GM12878 (cell line): Measurements from ENCODE around the gene PADI4. TPM values are rescaled to one million over a fixed set of nuclear protein-coding genes. Genes with fewer than 3 reads are reported as not detected.

Experiments used
- ATAC-seq: fragments of 200-7000 bp; cut with Tn5 transposase; 3 replicates; pipeline ENCODE4 v1.9.1; 2020; ENCODE audit warnings: mild to moderate bottlenecking, moderate library complexity
- BruUV-seq: library from RNA; stranded (reverse); fragments of 400-500 nt; replicated peaks from 2 replicates; lab custom pipeline; 2021; lab: Mats Ljungman, UMichigan
- CTCF ChIA-PET: fragments of 300-600 bp; sonication (Branson Sonifier 250); formaldehyde crosslinking; extraction: SDS; loops from one replicate; lab custom pipeline; 2021; ENCODE audit warnings: inconsistent platforms; lab: Yijun Ruan, JAX
- POLR2A ChIA-PET: fragments of 350-600 bp; formaldehyde crosslinking; extraction: SDS; loops from one replicate; lab custom pipeline; 2021; ENCODE audit warnings: inconsistent platforms; lab: Charles Lee
- RAD21 ChIA-PET: fragments of 300-600 bp; sonication (Branson Sonifier 250); formaldehyde crosslinking; loops from one replicate; lab custom pipeline; 2023; ENCODE audit warnings: antibody characterized with exemption; ENCODE audit not compliant: unreplicated experiment; lab: Charles Lee
- SMC1A ChIA-PET: fragments of 300-600 bp; sonication (Branson Sonifier 250); formaldehyde crosslinking; loops from one replicate; lab custom pipeline; 2023; ENCODE audit not compliant: unreplicated experiment, uncharacterized antibody; lab: Charles Lee
- DNase-seq: peaks from one replicate; pipeline ENCODE4 v3.0.0-alpha.2; 2011; ENCODE audit warnings: low read depth, low spot score
- FAIRE-seq: peaks from 3 replicates; lab custom pipeline; 2011; peaks lifted over from hg19 to GRCh38; lab: Jason Lieb, UNC
- H2AFZ ChIP-seq: 2 replicates; pipeline ENCODE4 v1.6.0; 2011; ENCODE audit warnings: low read depth, low read length, control low read depth; ENCODE audit not compliant: control insufficient read depth
- H3K27ac ChIP-seq: 2 replicates; pipeline ENCODE4 v1.5.1; 2011; ENCODE audit warnings: control low read depth; ENCODE audit not compliant: control insufficient read depth, insufficient read depth
- H3K27me3 ChIP-seq, 2 experiments: replicated peaks in 1 of 2; 2 replicates each; pipeline versions ENCODE4 v1.6.0 to v1.6.1; 2011; ENCODE audit warnings: low read length in 1 of 2; ENCODE audit not compliant: control insufficient read depth in 2 of 2, insufficient read depth in 2 of 2
- H3K36me3 ChIP-seq, 2 experiments: 2 replicates each; pipeline ENCODE4 v1.5.1; 2011; ENCODE audit warnings: low read length in 1 of 2; ENCODE audit not compliant: control insufficient read depth in 2 of 2, insufficient read depth in 2 of 2
- H3K4me1 ChIP-seq: 2 replicates; pipeline ENCODE4 v1.6.1; 2011; ENCODE audit warnings: mild to moderate bottlenecking, low read length, moderate library complexity, mixed read lengths; ENCODE audit not compliant: control insufficient read depth, insufficient read depth
- H3K4me2 ChIP-seq: 2 replicates; pipeline ENCODE4 v1.6.0; 2011; ENCODE audit warnings: control low read depth; ENCODE audit not compliant: control insufficient read depth, insufficient read depth
- H3K4me3 ChIP-seq: fragments of 200-600 bp; sonication (generic); 2 replicates; pipeline ENCODE4 v1.5.1; 2016
- H3K79me2 ChIP-seq: 2 replicates; pipeline ENCODE4 v1.6.0; 2011; ENCODE audit warnings: low read length; ENCODE audit not compliant: control insufficient read depth, insufficient read depth
- H3K9ac ChIP-seq: 2 replicates; pipeline ENCODE4 v1.8.0; 2011; ENCODE audit warnings: low read length, control low read depth, mixed read lengths; ENCODE audit not compliant: control insufficient read depth, insufficient read depth
- H3K9me3 ChIP-seq: replicated peaks from 3 replicates; pipeline ENCODE4 v1.5.1; 2011; ENCODE audit warnings: mild to moderate bottlenecking, low read length; ENCODE audit not compliant: control insufficient read depth, insufficient read depth
- H4K20me1 ChIP-seq: 2 replicates; pipeline ENCODE4 v1.6.0; 2011; ENCODE audit not compliant: control insufficient read depth, insufficient read depth
- EGR1 ChIP-seq, 2 experiments: IDR thresholded peaks; 1 replicate in 1 of 2; 2 replicates in 1 of 2; pipeline ENCODE4 v1.6.1; 2011 to 2012; ENCODE audit warnings: low read depth in 2 of 2, low read length in 2 of 2, borderline replicate concordance in 1 of 2, mild to moderate bottlenecking in 1 of 2, moderate library complexity in 1 of 2
- ELK1 ChIP-seq: IDR thresholded peaks from 2 replicates; pipeline ENCODE4 v1.6.1; 2012; ENCODE audit warnings: low read depth, low read length, improper control_type of control experiment
- HDAC2 ChIP-seq: fragments of 200-600 bp; sonication (generic); IDR thresholded peaks from 2 replicates; pipeline ENCODE4 v1.6.1; 2017
- IRF4 ChIP-seq: IDR thresholded peaks from 2 replicates; pipeline ENCODE4 v1.6.1; 2011; ENCODE audit warnings: low read depth, low read length
- KAT2A ChIP-seq: conservative IDR thresholded peaks from 2 replicates; pipeline ENCODE4 v1.6.1; 2011; ENCODE audit warnings: low read depth, low read length; ENCODE audit not compliant: control insufficient read depth
- RELB ChIP-seq: fragments of 450-650 bp; IDR thresholded peaks from 2 replicates; pipeline ENCODE4 v1.6.1; 2017; ENCODE audit warnings: low read depth, mild to moderate bottlenecking, moderate library complexity
- TBL1XR1 ChIP-seq: IDR thresholded peaks from 2 replicates; pipeline ENCODE4 v1.6.1; 2012; ENCODE audit warnings: low read depth, low read length, improper control_type of control experiment
- WGBS: methylation state at CpG from one replicate; pipeline ENCODE4 v1.1.6; 2016; ENCODE audit warnings: low lambda C conversion rate; ENCODE audit not compliant: insufficient replicate concordance, insufficient coverage; ENCODE audit errors: missing lambda C conversion rate; 5-methylcytosine and 5-hydroxymethylcytosine counted together
- in situ Hi-C: fragments of 300-500 bp; cut with MboI; formaldehyde crosslinking; loops from 9 replicates; pipeline ENCODE4 v1.14.3; 2018; ENCODE audit warnings: mixed read lengths
- intact Hi-C: fragments of 100-400 bp; cut with micrococcal nuclease; formaldehyde crosslinking; loops from one replicate; pipeline ENCODE4 v1.14.2; 2022; ENCODE audit not compliant: unreplicated experiment
- polyA plus RNA-seq, 11 experiments: library from polyadenylated mRNA; depleted of rRNA in 4 of 11; unstranded in 6 of 11; stranded (reverse) in 5 of 11; fragments of >200 nt; fragmentation: Nextera tagmentation in 4 of 11; fragmentation: Illumina TruSeq in 1 of 11; extraction: Ambion mirVana in 4 of 11; extraction: Trizol in 1 of 11; gene quantifications; 1 replicate in 1 of 11; 2 replicates in 10 of 11; pipeline versions ENCODE4 v1.2.1 to v1.2.3, GENCODE V29; 2011 to 2016; ENCODE audit warnings: inconsistent platforms in 2 of 11, missing spikeins in 2 of 11, low read depth in 1 of 11
- total RNA-seq, 4 experiments: library from RNA; depleted of rRNA in 3 of 4; stranded (reverse); fragments of >200 nt in 3 of 4; fragmentation: Illumina TruSeq in 1 of 4; extraction: Trizol in 1 of 4; gene quantifications; 2 replicates each; pipeline versions ENCODE4 v1.2.1 to v1.2.3, GENCODE V29; 2013 to 2021
- TF ChIP-seq, protein P1 (sequence below): fragments of 450-650 bp; IDR thresholded peaks from 2 replicates; pipeline ENCODE4 v1.6.1; 2017; ENCODE audit warnings: mild to moderate bottlenecking

PADI4 gene
- total and polyA plus RNA-seq, 10 of the 15 experiments (the other 5 are each of a cell fraction or from before 2014, with no cell fraction given), result 0.08 to 0.47 (median 0.15) TPM; not detected in 3

DNA sequence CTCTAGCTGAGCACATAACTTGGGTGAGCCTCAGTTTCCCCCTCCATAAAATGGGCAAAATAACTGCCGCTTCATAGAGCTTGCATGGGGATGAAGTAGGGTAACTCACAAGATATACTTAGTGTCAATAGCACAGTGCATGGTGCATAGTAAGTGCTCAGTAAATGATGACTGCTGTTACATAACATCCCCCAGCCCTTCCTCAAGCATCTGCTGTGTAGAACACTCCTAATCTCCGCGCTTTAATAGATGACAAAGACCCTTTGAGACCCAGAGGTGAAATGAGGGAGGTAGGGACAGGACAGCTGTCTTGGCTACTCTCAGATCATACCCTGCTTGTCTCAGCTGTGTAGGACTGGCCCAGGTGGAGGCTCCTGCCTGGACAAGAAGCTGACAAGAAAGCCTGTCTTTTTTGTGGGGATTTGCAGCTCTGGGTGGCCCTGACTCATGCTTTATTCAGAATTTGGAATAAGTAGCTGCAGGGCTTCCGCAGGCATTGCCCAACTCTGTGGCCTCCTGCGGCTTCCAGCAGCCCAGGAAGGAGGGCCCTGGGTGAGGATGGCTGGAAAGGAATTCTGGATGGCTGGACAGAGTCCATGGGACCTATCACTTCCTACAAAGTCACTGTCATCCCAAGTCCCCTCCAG, 20.7 kb upstream of the PADI4 start (continued):
- TF ChIP-seq RELB (no peak), ELK1 (no peak)

DNA sequence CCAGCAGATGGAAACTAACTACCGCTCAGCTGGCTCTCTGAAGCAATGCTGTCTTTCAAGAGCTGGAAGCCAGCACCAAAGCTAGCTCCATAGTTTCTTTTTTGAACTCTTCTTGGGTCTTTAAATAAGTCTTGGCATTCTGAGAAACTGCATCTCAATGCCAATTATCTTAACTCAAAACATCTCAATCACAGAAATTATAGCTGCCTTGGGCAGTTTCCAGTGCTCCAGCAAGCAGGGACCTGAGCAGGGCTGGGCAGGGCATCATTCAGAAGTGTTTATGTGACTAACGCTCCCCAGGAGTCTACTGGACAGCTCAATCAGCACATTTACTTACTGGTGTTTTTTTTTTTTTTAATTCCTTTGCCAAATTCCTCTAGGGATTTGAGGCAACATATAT, 18.3 kb upstream of the PADI4 start:
- ChIA-PET SMC1A (no interaction called here), CTCF (no interaction called here), RAD21 (no interaction called here), POLR2A (no interaction called here)
- DNase-seq (no peak), FAIRE-seq (no peak), ATAC-seq (no peak)
- in situ Hi-C loops (no loop called here), intact Hi-C loops (no loop called here)
- TF ChIP-seq IRF4 (no peak), TBL1XR1 (no peak), EGR1 (IDR thresholded peaks at IDR 0.05; ENCODE audit: borderline replicate concordance in 1 of 2, low read depth in 2 of 2, low read length in 2 of 2) (no peak), KAT2A (no peak), HDAC2 (no peak)
- TF ChIP-seq, protein P1, sequence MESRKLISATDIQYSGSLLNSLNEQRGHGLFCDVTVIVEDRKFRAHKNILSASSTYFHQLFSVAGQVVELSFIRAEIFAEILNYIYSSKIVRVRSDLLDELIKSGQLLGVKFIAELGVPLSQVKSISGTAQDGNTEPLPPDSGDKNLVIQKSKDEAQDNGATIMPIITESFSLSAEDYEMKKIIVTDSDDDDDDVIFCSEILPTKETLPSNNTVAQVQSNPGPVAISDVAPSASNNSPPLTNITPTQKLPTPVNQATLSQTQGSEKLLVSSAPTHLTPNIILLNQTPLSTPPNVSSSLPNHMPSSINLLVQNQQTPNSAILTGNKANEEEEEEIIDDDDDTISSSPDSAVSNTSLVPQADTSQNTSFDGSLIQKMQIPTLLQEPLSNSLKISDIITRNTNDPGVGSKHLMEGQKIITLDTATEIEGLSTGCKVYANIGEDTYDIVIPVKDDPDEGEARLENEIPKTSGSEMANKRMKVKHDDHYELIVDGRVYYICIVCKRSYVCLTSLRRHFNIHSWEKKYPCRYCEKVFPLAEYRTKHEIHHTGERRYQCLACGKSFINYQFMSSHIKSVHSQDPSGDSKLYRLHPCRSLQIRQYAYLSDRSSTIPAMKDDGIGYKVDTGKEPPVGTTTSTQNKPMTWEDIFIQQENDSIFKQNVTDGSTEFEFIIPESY, result no peak
- Histone ChIP-seq H3K27me3 (no peaks in the 10 kb centered on the region; a peak in 1 of 4 replicates), H3K79me2 (no peaks in the 10 kb centered on the region), H3K4me1 (no peaks in the 10 kb centered on the region), H2AFZ (no peak overlapping the region), H3K27ac (no peak overlapping the region), H3K4me2 (no peak overlapping the region), H3K9ac (no peak overlapping the region), H3K9me3 (no peaks in the 10 kb centered on the region), H3K36me3 (no peaks in the 10 kb centered on the region), H3K4me3 (no peak overlapping the region), H4K20me1 (no peaks in the 10 kb centered on the region)
- no TSS peak for BruUV-seq
- WGBS, result 45% methylated on average over 2 of the region's 2 CpGs
